ENCODE results near the gene PRX.
"Not testable (repeated sequence)": the region's sequence is repeated elsewhere in the genome, so short reads cannot be mapped to it uniquely, and the experiment has no call there.

Gene PRX

GRCh38 chr19:40413291-40413845 is at the start of gene PRX:
TSS of gene PRX (minus strand) at chr19:40413378. CDS start at chr19:40407932, 5,446 bp downstream.
- DNase-seq (ENCODE audit: low read depth): no peak
- no peak for TF ChIP-seq CTCF (conservative IDR thresholded peaks at IDR 0.05; ENCODE audit: low read length)
- no peak within 1 kb of the TSS for H3K4me3 ChIP-seq (ENCODE audit: low read length)

- no peak for TF ChIP-seq CTCF (conservative IDR thresholded peaks at IDR 0.05; ENCODE audit: low read length)
- no peak overlapping the region for H3K4me3 ChIP-seq (ENCODE audit: low read length)
- no peak for DNase-seq (ENCODE audit: low read depth)
Measured at GRCh38 chr19:40461669-40462221, 48.6 kb upstream of the PRX start.

- H3K4me3 ChIP-seq (ENCODE audit: low read length): no peak overlapping the region
- TF ChIP-seq CTCF (conservative IDR thresholded peaks at IDR 0.05; ENCODE audit: low read length): no peak
Measured at GRCh38 chr19:40460185-40460584, 47.0 kb upstream of the PRX start.

GRCh38 chr19:40458597-40458974 is 45.4 kb upstream of the PRX start:
- no peak overlapping the region for H3K4me3 ChIP-seq (ENCODE audit: low read length)
- no peak for DNase-seq (ENCODE audit: low read depth)
- no peak for TF ChIP-seq CTCF (conservative IDR thresholded peaks at IDR 0.05; ENCODE audit: low read length)

More at GRCh38 chr19:40460185-40460584, 47.0 kb upstream of the PRX start:
- no peak for DNase-seq (ENCODE audit: low read depth)

- DNase-seq (ENCODE audit: low read depth): no peak
- no peak overlapping the region for H3K4me3 ChIP-seq (ENCODE audit: low read length)
- TF ChIP-seq CTCF (conservative IDR thresholded peaks at IDR 0.05; ENCODE audit: low read length): no peak
Measured at GRCh38 chr19:40457953-40458596, 44.9 kb upstream of the PRX start.

- no peak overlapping the region for H3K4me3 ChIP-seq (ENCODE audit: low read length)
- TF ChIP-seq CTCF (conservative IDR thresholded peaks at IDR 0.05; ENCODE audit: low read length): no peak
- no peak for DNase-seq (ENCODE audit: low read depth)
Measured at GRCh38 chr19:40457048-40457447, 43.9 kb upstream of the PRX start.

GRCh38 chr19:40453943-40454342 is 40.8 kb upstream of the PRX start:
- not testable (repeated sequence) for H3K4me3 ChIP-seq (ENCODE audit: low read length)
- peak; percentile 65 for DNase-seq (ENCODE audit: low read depth)

Data from AG10803 (cell line).